Endothelial cell of umbilical vein (primary cell): ENCODE results near the gene RAB43. TPM values are rescaled to one million over a fixed set of nuclear protein-coding genes. Genes with fewer than 3 reads are reported as not detected.

ENCODE experiments used
- BruUV-seq: library from RNA; stranded (reverse); fragments of 400-500 nt; replicated peaks from 2 replicates; lab custom pipeline; 2021; lab: Mats Ljungman, UMichigan
- CTCF ChIA-PET: fragments of 300-600, 350-600 bp; sonication (Branson Sonifier 250); formaldehyde crosslinking; loops from one replicate; lab custom pipeline; 2021; ENCODE audit warnings: antibody characterized with exemption, inconsistent platforms; lab: Charles Lee
- POLR2A ChIA-PET: fragments of 300-600, 350-600 bp; sonication (Branson Sonifier 250); formaldehyde crosslinking; loops from one replicate; lab custom pipeline; 2021; ENCODE audit warnings: antibody characterized with exemption, inconsistent platforms; lab: Charles Lee
- DNase-seq: peaks from one replicate; pipeline ENCODE4 v3.0.0-alpha.2; 2011; ENCODE audit warnings: low read depth, low spot score
- FAIRE-seq: peaks from 2 replicates; lab custom pipeline; 2011; peaks lifted over from hg19 to GRCh38; lab: Jason Lieb, UNC
- H2AFZ ChIP-seq: 2 replicates; pipeline ENCODE4 v1.6.0; 2012; ENCODE audit warnings: low read depth, low read length, control low read depth, inconsistent platforms
- H3K27ac ChIP-seq: 2 replicates; pipeline ENCODE4 v1.5.1; 2011; ENCODE audit warnings: low read depth, mild to moderate bottlenecking, control low read depth, low read length, moderate library complexity; ENCODE audit not compliant: insufficient read depth
- H3K27me3 ChIP-seq, 2 experiments: 2 replicates each; pipeline versions ENCODE4 v1.6.0 to v1.6.1; 2011; ENCODE audit warnings: low read length in 2 of 2, mixed read lengths in 1 of 2; ENCODE audit not compliant: control insufficient read depth in 2 of 2, insufficient read depth in 2 of 2
- H3K36me3 ChIP-seq, 2 experiments: 2 replicates in 1 of 2; 3 replicates in 1 of 2; pipeline ENCODE4 v1.5.1; 2011; ENCODE audit warnings: low read length in 2 of 2, mild to moderate bottlenecking in 1 of 2, moderate library complexity in 1 of 2; ENCODE audit not compliant: control insufficient read depth in 2 of 2, insufficient read depth in 2 of 2; ENCODE audit errors: extremely low read depth in 1 of 2
- H3K4me1 ChIP-seq: 3 replicates; pipeline ENCODE4 v1.5.1; 2011; ENCODE audit warnings: mild to moderate bottlenecking, low read length; ENCODE audit not compliant: control insufficient read depth, insufficient read depth; ENCODE audit errors: extremely low read depth
- H3K4me2 ChIP-seq: 2 replicates; pipeline ENCODE4 v1.6.1; 2011; ENCODE audit warnings: low read length, control low read depth, mixed read lengths; ENCODE audit not compliant: insufficient read depth
- H3K4me3 ChIP-seq, 3 experiments: fragments of 200-600 bp in 1 of 3; sonication (generic), shearing (Covaris generic) in 1 of 3; replicated peaks in 1 of 3; 2 replicates each; pipeline ENCODE4 v1.5.1; 2011 to 2016; ENCODE audit warnings: control low read depth in 3 of 3, low read length in 3 of 3, mild to moderate bottlenecking in 2 of 3, inconsistent platforms in 1 of 3, low read depth in 1 of 3, moderate library complexity in 1 of 3; ENCODE audit not compliant: insufficient read depth in 1 of 3
- H3K79me2 ChIP-seq: 2 replicates; pipeline ENCODE4 v1.6.0; 2012; ENCODE audit warnings: low read length, inconsistent platforms; ENCODE audit not compliant: control insufficient read depth, insufficient read depth
- H3K9ac ChIP-seq: replicated peaks from 2 replicates; pipeline ENCODE3; 2011; ENCODE audit warnings: low read length, control low read depth; ENCODE audit not compliant: insufficient read depth; ENCODE audit errors: extremely low read depth
- H3K9me1 ChIP-seq: replicated peaks from 3 replicates; pipeline ENCODE4 v1.6.0; 2011; ENCODE audit warnings: mild to moderate bottlenecking, low read length; ENCODE audit not compliant: control insufficient read depth, insufficient read depth; ENCODE audit errors: extremely low read depth
- H3K9me3 ChIP-seq: replicated peaks from 2 replicates; pipeline ENCODE4 v1.5.1; 2012; ENCODE audit warnings: low read length, inconsistent platforms; ENCODE audit not compliant: control insufficient read depth, insufficient read depth
- H4K20me1 ChIP-seq: replicated peaks from 2 replicates; pipeline ENCODE3; 2011; ENCODE audit warnings: mild to moderate bottlenecking, low read length; ENCODE audit not compliant: control insufficient read depth, insufficient read depth; ENCODE audit errors: extremely low read depth
- CTCF ChIP-seq, 2 donors: IDR thresholded peaks; 1 replicate in 1 of 2; 2 replicates in 1 of 2; pipeline ENCODE4 v1.5.1; 2011; ENCODE audit warnings: low read length in 2 of 2, mild to moderate bottlenecking in 2 of 2, moderate library complexity in 2 of 2, control low read depth in 1 of 2, inconsistent platforms in 1 of 2, low read depth in 1 of 2; ENCODE audit not compliant: insufficient read depth in 1 of 2; ENCODE audit errors: extremely low read depth in 1 of 2
- EZH2 ChIP-seq: IDR thresholded peaks from 2 replicates; pipeline ENCODE4 v1.6.1; 2012; ENCODE audit warnings: borderline replicate concordance, low read depth, mild to moderate bottlenecking, moderate library complexity, low read length, inconsistent platforms; ENCODE audit not compliant: severe bottlenecking
- FOS ChIP-seq: IDR thresholded peaks from 2 replicates; pipeline ENCODE4 v1.6.1; 2011; ENCODE audit warnings: mild to moderate bottlenecking, low read length, moderate library complexity, borderline replicate concordance; ENCODE audit not compliant: insufficient read depth
- GATA2 ChIP-seq: IDR thresholded peaks from 2 replicates; pipeline ENCODE4 v1.7.0; 2011; ENCODE audit warnings: low read depth, mild to moderate bottlenecking, moderate library complexity, mixed read lengths, low read length; ENCODE audit not compliant: insufficient read length, insufficient read depth
- JUN ChIP-seq: IDR thresholded peaks from 2 replicates; pipeline ENCODE4 v1.6.1; 2011; ENCODE audit warnings: borderline replicate concordance, low read depth; ENCODE audit not compliant: insufficient read length, insufficient read depth
- MAX ChIP-seq: IDR thresholded peaks from 2 replicates; pipeline ENCODE4 v1.6.1; 2011; ENCODE audit not compliant: insufficient read depth, insufficient read length
- MYC ChIP-seq: IDR thresholded peaks from one replicate; pipeline ENCODE4 v1.6.1; 2011; ENCODE audit warnings: mild to moderate bottlenecking, low read depth, low read length
- POLR2A ChIP-seq: IDR thresholded peaks from 2 replicates; pipeline ENCODE4 v1.6.1; 2012; ENCODE audit warnings: low read depth, mild to moderate bottlenecking, control low read depth, low read length
- POLR2AphosphoS5 ChIP-seq: IDR thresholded peaks from 2 replicates; pipeline ENCODE4 v1.6.1; 2012; ENCODE audit warnings: low read depth, mild to moderate bottlenecking, control low read depth, low read length, moderate library complexity; ENCODE audit not compliant: insufficient read depth
- dilution Hi-C: fragments of 300-500 bp; cut with MboI; formaldehyde crosslinking; loops from one replicate; pipeline ENCODE4 v1.15.0; 2019; ENCODE audit warnings: low sequenced_read_pairs; ENCODE audit not compliant: extremely low pct_ligation_motif_present
- intact Hi-C: fragments of 100-400 bp; cut with micrococcal nuclease; formaldehyde crosslinking; loops from one replicate; pipeline ENCODE4 v1.10.0; 2022
- polyA plus RNA-seq, 4 experiments: library from polyadenylated mRNA; depleted of rRNA in 3 of 4; stranded (reverse) in 3 of 4; unstranded in 1 of 4; fragments of >200 nt; gene quantifications; 2 replicates each; pipeline versions ENCODE4 v1.2.1 to v1.2.3, GENCODE V29; 2011 to 2012; ENCODE audit warnings: missing spikeins in 1 of 4
- total RNA-seq: library from RNA; stranded (reverse); gene quantifications from 2 replicates; pipeline ENCODE4 v1.2.3, GENCODE V29; 2021

The RAB43 gene
- total and polyA plus RNA-seq, 2 donors (not counting 3 experiments of a cell fraction or from before 2014, with no cell fraction given), result 18.5 to 31.5 TPM

GRCh38 chr3:129058441-129059200, 63.0 kb downstream of the RAB43 start:
- Histone ChIP-seq H3K36me3 (no peaks in the 10 kb centered on the region), H3K79me2 (no peaks in the 10 kb centered on the region), H3K9me1 (no peaks in the 10 kb centered on the region), H2AFZ (no peak overlapping the region), H3K9me3 (no peaks in the 10 kb centered on the region), H4K20me1 (no peaks in the 10 kb centered on the region), H3K27ac (no peak overlapping the region), H3K27me3 (no peaks in the 10 kb centered on the region), H3K4me2 (no peak overlapping the region), H3K4me1 (peaks cover 11% of the 10 kb centered on the region), H3K9ac (no peak overlapping the region), H3K4me3 (no peak overlapping the region)
- ChIA-PET CTCF (interaction anchor here (1.1 kb wide), 1 partner anchor 89 kb away, joined by 3 read pairs; no protein-coding TSS in a partner anchor), POLR2A (no interaction called here)
- intact Hi-C loops (no loop called here), dilution Hi-C loops (no loop called here)
- no peak for DNase-seq
- no peak for FAIRE-seq
- no TSS peak for BruUV-seq
- TF ChIP-seq CTCF (IDR thresholded peaks at IDR 0.05; ENCODE audit: extremely low read depth in 1 of 2, insufficient read depth in 1 of 2, low read depth in 1 of 2, low read length in 2 of 2) (no peak), MAX (no peak), GATA2 (no peak), MYC (no peak), JUN (no peak), POLR2A (no peak), FOS (no peak), POLR2AphosphoS5 (no peak), EZH2 (no peak)
